HepG2 (cell line): ENCODE results near the gene LOXL3. TPM values are rescaled to one million over a fixed set of nuclear protein-coding genes. Genes with fewer than 3 reads are reported as not detected.

Experiments
- ATAC-seq: fragments of 200-7000 bp; cut with Tn5 transposase; 3 replicates; pipeline ENCODE4 v1.9.1; 2020; ENCODE audit warnings: mild to moderate bottlenecking, moderate library complexity
- BruUV-seq: library from RNA; stranded (reverse); fragments of 400-500 nt; replicated peaks from 2 replicates; lab custom pipeline; 2021; lab: Mats Ljungman, UMichigan
- CTCF ChIA-PET: fragments of 300-600 bp; formaldehyde crosslinking; extraction: SDS; loops from one replicate; lab custom pipeline; 2021; ENCODE audit warnings: low total read pairs, inconsistent platforms, low intra/inter-chr PET ratio; lab: Yijun Ruan, JAX
- POLR2A ChIA-PET: fragments of 350-600 bp; sonication (Branson Sonifier 250); formaldehyde crosslinking; loops from one replicate; lab custom pipeline; 2020; ENCODE audit warnings: antibody characterized with exemption, inconsistent platforms; lab: Yijun Ruan, JAX
- DNase-seq: peaks from one replicate; pipeline ENCODE4 v3.0.0-alpha.2; 2015; ENCODE audit warnings: low spot score
- FAIRE-seq: peaks from 3 replicates; lab custom pipeline; 2011; peaks lifted over from hg19 to GRCh38; lab: Jason Lieb, UNC
- H2AFZ ChIP-seq: one replicate; pipeline ENCODE4 v1.6.1; 2011; ENCODE audit warnings: low read length, inconsistent platforms
- H3K27ac ChIP-seq: fragments of 300-600 bp; 3 replicates; pipeline ENCODE4 v1.8.0; 2011; ENCODE audit warnings: mixed run types, mild to moderate bottlenecking, mixed read lengths, low read length, inconsistent platforms; ENCODE audit not compliant: insufficient read depth; ENCODE audit errors: extremely low read length
- H3K27me3 ChIP-seq, 2 experiments: fragments of 200-600 bp in 1 of 2; 2 replicates in 1 of 2; 3 replicates in 1 of 2; pipeline versions ENCODE4 v1.6.0 to v1.8.0; 2011; ENCODE audit warnings: low read length in 2 of 2, mild to moderate bottlenecking in 2 of 2, moderate library complexity in 2 of 2, inconsistent platforms in 1 of 2; ENCODE audit not compliant: insufficient read depth in 2 of 2, control insufficient read depth in 1 of 2
- H3K36me3 ChIP-seq, 2 experiments: fragments of 200-600 bp in 1 of 2; replicated peaks in 1 of 2; 2 replicates in 1 of 2; 3 replicates in 1 of 2; pipeline versions ENCODE4 v1.5.1 to v1.8.0; 2011; ENCODE audit warnings: low read length in 2 of 2, inconsistent platforms in 1 of 2; ENCODE audit not compliant: insufficient read depth in 2 of 2, control insufficient read depth in 1 of 2
- H3K4me1 ChIP-seq: 2 replicates; pipeline ENCODE4 v1.5.1; 2012; ENCODE audit warnings: low read length, inconsistent platforms; ENCODE audit not compliant: insufficient read depth
- H3K4me2 ChIP-seq: 2 replicates; pipeline ENCODE4 v1.6.0; 2011; ENCODE audit warnings: low read depth, low read length, inconsistent platforms
- H3K4me3 ChIP-seq, 3 experiments: fragments of 200-600 bp in 1 of 3; sonication (generic), shearing (Covaris generic) in 1 of 3; replicated peaks in 1 of 3; 2 replicates each; pipeline ENCODE4 v1.5.1; 2011 to 2016; ENCODE audit warnings: low read length in 3 of 3, inconsistent platforms in 2 of 3, low read depth in 2 of 3, mild to moderate bottlenecking in 2 of 3, control low read depth in 1 of 3, mixed read lengths in 1 of 3; ENCODE audit not compliant: insufficient read depth in 1 of 3
- H3K79me2 ChIP-seq: one replicate; pipeline ENCODE4 v1.6.1; 2011; ENCODE audit warnings: low read length, inconsistent platforms; ENCODE audit not compliant: insufficient read depth
- H3K9ac ChIP-seq: 2 replicates; pipeline ENCODE4 v1.6.0; 2011; ENCODE audit warnings: mild to moderate bottlenecking, low read depth, low read length, inconsistent platforms; ENCODE audit not compliant: insufficient read depth
- H3K9me3 ChIP-seq: 2 replicates; pipeline ENCODE4 v1.5.1; 2012; ENCODE audit warnings: mild to moderate bottlenecking, low read length
- H4K20me1 ChIP-seq: 2 replicates; pipeline ENCODE4 v1.6.0; 2011; ENCODE audit warnings: inconsistent platforms, mild to moderate bottlenecking, low read length, moderate library complexity; ENCODE audit not compliant: insufficient read depth
- AHR ChIP-seq: IDR thresholded peaks from 2 replicates; pipeline ENCODE4 v1.6.1; 2018; ENCODE audit warnings: missing genetic modification reagents, missing compliant biosample characterization
- FOXM1 ChIP-seq: sonication (generic); formaldehyde crosslinking; IDR thresholded peaks from 2 replicates; pipeline ENCODE4 v1.5.0; 2020; ENCODE audit warnings: missing genetic modification reagents
- NR2C2 ChIP-seq: sonication (generic); formaldehyde crosslinking; IDR thresholded peaks from 2 replicates; pipeline ENCODE4 v1.4.0; 2020; ENCODE audit warnings: missing genetic modification reagents, mild to moderate bottlenecking, moderate library complexity, borderline replicate concordance
- SRF ChIP-seq: IDR thresholded peaks from 2 replicates; pipeline ENCODE4 v1.6.1; 2011; ENCODE audit warnings: mild to moderate bottlenecking, low read depth, low read length, moderate library complexity
- TCF12 ChIP-seq, 2 experiments: fragments of 450-650 bp in 1 of 2; sonication (generic) in 1 of 2; formaldehyde crosslinking in 1 of 2; IDR thresholded peaks; 2 replicates each; pipeline versions ENCODE4 v1.6.1 to v1.8.0; 2017 to 2022; ENCODE audit warnings: antibody characterized with exemption in 1 of 2, mild to moderate bottlenecking in 1 of 2, missing genetic modification reagents in 1 of 2, moderate library complexity in 1 of 2
- ZNF333 ChIP-seq: sonication (generic); formaldehyde crosslinking; IDR thresholded peaks from 2 replicates; pipeline ENCODE4 v1.4.0; 2020; ENCODE audit warnings: mild to moderate bottlenecking, missing genetic modification reagents, borderline replicate concordance
- ZNF773 ChIP-seq: sonication (generic); formaldehyde crosslinking; IDR thresholded peaks from 2 replicates; pipeline ENCODE4 v1.4.0; 2020; ENCODE audit warnings: missing genetic modification reagents, borderline replicate concordance
- ZSCAN31 ChIP-seq: sonication (generic); formaldehyde crosslinking; IDR thresholded peaks from 2 replicates; pipeline ENCODE4 v1.5.0; 2020; ENCODE audit warnings: low read depth, mild to moderate bottlenecking, missing genetic modification reagents
- WGBS: methylation state at CpG from one replicate; pipeline ENCODE4 v1.1.6; 2017; ENCODE audit warnings: low lambda C conversion rate; 5-methylcytosine and 5-hydroxymethylcytosine counted together
- in situ Hi-C: cut with HindIII; loops from 2 replicates; pipeline ENCODE4 v1.10.0; 2017; ENCODE audit warnings: low pct_unique_long_range_greater_than_20kb; ENCODE audit not compliant: extremely low pct_ligation_motif_present
- intact Hi-C: fragments of 100-400 bp; cut with micrococcal nuclease; formaldehyde crosslinking; loops from one replicate; pipeline ENCODE4 v1.10.0; 2022; ENCODE audit not compliant: unreplicated experiment
- polyA plus RNA-seq, 8 experiments: library from polyadenylated mRNA; depleted of rRNA in 3 of 8; stranded (reverse) in 7 of 8; unstranded in 1 of 8; fragments of >200 nt; fragmentation: Illumina TruSeq in 4 of 8; extraction: Trizol in 4 of 8; gene quantifications; 2 replicates each; pipeline versions ENCODE4 v1.2.1 to v1.2.3, GENCODE V29; 2011 to 2016; ENCODE audit warnings: low read depth in 4 of 8, missing spikeins in 1 of 8, mixed read lengths in 1 of 8; ENCODE audit not compliant: insufficient read depth in 1 of 8
- total RNA-seq, 5 experiments: library from RNA; depleted of rRNA; stranded (reverse); fragments of >200 nt; fragmentation: Illumina TruSeq; extraction: Trizol; gene quantifications; 2 replicates each; pipeline ENCODE4 v1.2.3, GENCODE V29; 2016; ENCODE audit warnings: low read depth in 1 of 5
- TF ChIP-seq, protein P1 (sequence below): sonication (generic); formaldehyde crosslinking; IDR thresholded peaks from 2 replicates; pipeline ENCODE4 v1.5.0; 2020; ENCODE audit warnings: mild to moderate bottlenecking, missing genetic modification reagents

LOXL3 gene
- total and polyA plus RNA-seq, 2 of the 13 experiments (the other 11 are each of a cell fraction or from before 2014, with no cell fraction given): 0.55 to 6.5 TPM

GRCh38 chr2:74546004-74546403 is 7.7 kb downstream of the LOXL3 start:
- Histone ChIP-seq H3K9me3 (no peaks in the 10 kb centered on the region), H2AFZ (no peak overlapping the region), H3K27ac (no peak overlapping the region), H3K4me2 (no peak overlapping the region), H3K4me1 (peaks cover 24% of the 10 kb centered on the region), H3K27me3 (peaks cover 0 to 27% of the 10 kb centered on the region in 2 experiments; a peak in 2 of 5 replicates), H3K9ac (no peak overlapping the region), H3K79me2 (no peaks in the 10 kb centered on the region), H4K20me1 (no peaks in the 10 kb centered on the region), H3K4me3 (no peak overlapping the region), H3K36me3 (no peaks in the 10 kb centered on the region)
- no peak for TF ChIP-seq ZNF773
- TF ChIP-seq FOXM1: no peak
- TF ChIP-seq AHR: no peak
- TF ChIP-seq SRF: no peak
- no peak for TF ChIP-seq NR2C2 (CRISPR knock-in tag)
- TF ChIP-seq ZSCAN31 (CRISPR knock-in tag): no peak
- no peak for TF ChIP-seq TCF12 (IDR thresholded peaks at IDR 0.05)
- no peak for TF ChIP-seq TCF12 (CRISPR knock-in tag; IDR thresholded peaks at IDR 0.05)
- TF ChIP-seq, protein P1, sequence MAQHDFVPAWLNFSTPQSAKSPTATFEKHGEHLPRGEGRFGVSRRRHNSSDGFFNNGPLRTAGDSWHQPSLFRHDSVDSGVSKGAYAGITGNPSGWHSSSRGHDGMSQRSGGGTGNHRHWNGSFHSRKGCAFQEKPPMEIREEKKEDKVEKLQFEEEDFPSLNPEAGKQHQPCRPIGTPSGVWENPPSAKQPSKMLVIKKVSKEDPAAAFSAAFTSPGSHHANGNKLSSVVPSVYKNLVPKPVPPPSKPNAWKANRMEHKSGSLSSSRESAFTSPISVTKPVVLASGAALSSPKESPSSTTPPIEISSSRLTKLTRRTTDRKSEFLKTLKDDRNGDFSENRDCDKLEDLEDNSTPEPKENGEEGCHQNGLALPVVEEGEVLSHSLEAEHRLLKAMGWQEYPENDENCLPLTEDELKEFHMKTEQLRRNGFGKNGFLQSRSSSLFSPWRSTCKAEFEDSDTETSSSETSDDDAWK (CRISPR knock-in tag): no peak
- no peak for TF ChIP-seq ZNF333
- in situ Hi-C loops (no loop called here), intact Hi-C loops (no loop called here)
- FAIRE-seq: no peak
- CTCF ChIA-PET: no interaction called here
- no TSS peak for BruUV-seq
- no peak for DNase-seq
- WGBS: 27% methylated on average over 3 of the region's 3 CpGs
- no peak for ATAC-seq
- POLR2A ChIA-PET: no interaction called here
